Endothelial cell of hepatic sinusoid (primary cell): Measurements from ENCODE around the gene INPP5E.
"Not testable (repeated sequence)": the region's sequence is repeated elsewhere in the genome, so short reads cannot be mapped to it uniquely, and the experiment has no call there.

Experiments
- in situ Hi-C: cut with HindIII; loops from 2 replicates; pipeline ENCODE4 v1.10.0; 2017; ENCODE audit warnings: low sequenced_read_pairs

Gene INPP5E

DNA sequence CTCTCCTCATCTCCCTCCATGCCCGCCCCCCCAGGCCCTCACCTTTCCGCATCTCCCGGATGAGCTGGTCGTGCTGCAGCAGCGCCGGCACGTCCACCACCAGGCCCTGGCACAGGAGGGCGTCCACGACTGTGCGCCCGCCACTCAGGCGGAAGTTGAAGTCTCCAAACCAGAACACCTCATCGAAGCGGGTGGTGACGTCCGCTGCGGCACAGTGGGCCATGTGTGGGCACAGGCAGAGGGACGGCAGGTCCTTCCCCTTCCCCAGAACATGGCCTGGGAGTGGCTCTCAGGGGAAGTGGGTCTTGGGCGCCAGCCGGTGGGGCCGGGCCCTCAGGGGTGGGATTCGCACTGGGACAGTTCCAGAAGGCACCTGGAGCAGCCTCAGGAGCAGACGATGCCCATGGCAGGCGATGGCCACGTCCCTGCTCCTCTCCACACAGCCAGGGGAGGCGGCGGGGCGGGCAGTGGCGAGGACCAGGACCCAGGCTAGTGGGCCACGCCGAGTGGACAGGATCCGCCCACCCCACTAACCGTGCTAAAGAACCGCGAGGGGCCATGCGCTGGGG lies 7.8 kb downstream of the INPP5E start:
- in situ Hi-C loops = no loop called here

DNA sequence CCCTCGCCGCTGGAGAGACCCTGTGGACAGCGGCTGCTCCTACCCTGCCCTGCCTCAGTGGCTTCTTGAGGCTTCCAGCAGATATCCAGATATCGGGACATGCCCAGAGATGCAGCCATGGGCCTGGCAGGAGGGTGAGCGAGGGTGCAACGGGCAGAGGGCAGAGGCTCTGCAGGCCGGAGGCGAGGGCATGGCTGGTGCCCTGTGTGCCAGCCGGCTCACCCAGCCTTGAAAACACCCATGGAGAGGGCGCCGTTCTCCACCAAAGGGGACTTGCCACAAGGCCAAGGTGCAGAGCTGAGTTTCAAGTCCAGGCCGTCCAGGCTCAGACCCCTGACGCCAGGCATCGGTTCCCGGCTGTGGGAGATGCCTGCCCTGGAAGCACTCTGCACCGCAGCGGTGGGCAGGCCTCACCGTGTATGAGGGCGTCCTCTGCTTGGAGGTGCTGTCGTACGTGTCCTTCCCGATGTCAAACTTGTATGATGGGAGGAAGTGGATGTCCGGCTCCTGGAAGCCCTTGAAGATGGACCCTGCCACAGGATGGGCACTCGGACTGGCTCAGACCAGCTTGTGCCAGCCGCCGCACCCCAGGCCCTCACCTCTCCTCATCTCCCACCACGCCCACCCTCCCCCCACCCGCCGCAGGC lies 8.9 kb downstream of the INPP5E start:
- in situ Hi-C loops = no loop called here

DNA sequence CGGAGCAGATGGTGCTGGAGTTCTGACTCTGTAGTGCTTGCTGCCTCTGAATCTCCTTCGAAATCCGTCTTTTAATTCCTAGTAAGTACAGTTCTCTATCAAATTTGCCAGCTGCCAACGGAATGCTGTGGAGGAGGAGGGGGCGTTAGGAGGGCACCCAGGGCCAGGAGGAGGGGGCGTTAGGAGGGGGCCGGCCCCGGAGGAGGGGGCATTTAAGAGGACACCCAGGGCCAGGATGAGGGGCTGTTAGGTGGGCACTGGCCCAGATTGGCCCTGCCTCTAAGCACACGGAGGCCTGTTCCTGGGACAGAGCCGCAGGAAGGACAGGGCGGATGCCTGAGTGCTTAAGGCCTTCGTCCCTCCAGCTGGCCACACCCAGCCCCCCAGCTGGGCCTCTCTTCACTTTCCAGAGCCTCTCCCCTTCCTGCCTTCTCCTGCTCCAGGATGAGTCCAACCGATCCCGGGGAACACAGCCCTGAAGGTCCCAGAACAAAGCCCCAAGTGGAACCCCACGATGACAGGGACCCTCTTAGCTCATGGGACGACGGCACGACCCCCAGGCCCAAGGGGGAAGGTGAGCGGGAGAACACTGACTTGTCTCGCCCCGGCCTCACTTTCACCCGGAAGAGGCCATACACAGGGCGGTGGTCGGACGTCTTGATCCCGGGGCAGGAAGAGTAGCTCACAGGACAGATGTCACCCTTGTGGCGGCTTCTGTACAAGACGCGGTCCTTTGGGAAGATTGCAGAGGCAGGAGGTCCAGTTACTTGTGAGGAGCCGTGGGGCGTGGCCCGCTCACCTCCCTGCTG lies 9.8 kb downstream of the INPP5E start:
- in situ Hi-C loops = no loop called here

DNA sequence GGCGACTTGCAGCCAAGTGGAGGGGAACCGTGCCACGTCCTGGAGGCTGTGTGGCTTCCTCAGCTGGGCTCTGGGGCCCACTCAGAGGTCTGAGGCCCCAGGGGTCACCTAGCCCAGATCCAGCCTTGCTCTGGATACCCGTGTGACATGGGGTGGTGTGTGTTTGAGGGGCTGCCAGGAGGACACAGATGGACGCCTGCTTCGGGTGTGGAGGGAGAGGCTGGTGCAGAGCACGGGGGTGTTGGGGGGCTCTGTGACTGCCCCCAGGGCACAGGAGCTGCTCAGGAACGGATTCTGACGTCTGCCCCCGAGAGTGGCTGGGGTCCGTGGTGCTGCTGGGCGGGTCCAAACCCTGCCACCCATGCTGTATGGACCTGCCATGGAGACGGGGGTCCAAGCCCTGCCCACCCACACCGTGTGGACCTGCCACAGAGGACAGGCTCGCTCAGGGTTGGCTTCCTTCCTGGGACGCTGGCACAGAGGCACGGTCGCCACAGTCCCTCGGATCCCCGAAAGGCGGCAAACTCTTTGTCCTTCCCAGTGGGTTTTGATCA lies 10.5 kb downstream of the INPP5E start:
- in situ Hi-C loops = no loop called here

DNA sequence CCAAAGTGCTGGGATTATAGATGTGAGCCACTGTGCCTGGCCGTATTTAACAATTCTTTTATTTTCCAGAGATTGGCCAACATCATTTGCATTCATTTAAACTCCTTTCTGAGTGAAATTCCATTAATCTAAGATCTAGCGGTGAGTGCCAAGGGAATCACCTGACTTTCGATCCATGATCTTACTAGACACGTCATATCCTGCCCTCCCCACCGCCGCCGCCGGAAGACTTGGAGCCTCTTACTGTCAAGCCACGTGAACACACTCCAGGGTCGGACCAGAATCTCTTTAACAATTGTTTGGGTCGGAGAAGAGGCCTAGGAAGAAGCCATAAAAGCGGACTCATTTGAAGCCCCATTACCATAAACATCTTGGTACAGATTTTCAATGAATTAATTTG lies 12.9 kb downstream of the INPP5E start:
- in situ Hi-C loops = no loop called here

DNA sequence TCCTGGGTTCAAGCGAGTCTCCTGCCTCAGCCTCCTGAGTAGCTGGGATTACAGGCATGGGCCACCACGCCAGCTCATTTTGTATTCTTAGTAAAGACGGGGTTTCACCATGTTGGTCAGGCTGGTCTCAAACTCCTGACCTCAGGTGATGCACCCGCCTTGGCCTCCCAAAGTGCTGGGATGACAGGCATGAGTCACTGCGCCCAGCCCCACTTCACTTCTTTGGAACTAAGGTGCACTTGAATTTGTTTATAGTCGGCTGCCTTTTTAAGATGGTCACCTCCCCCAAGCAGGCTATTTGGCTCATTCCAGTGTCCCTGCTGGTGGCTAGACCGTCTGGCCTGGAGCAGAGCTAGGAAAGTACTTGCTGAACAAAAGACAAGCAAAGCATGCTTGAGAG lies 14.3 kb downstream of the INPP5E start:
- in situ Hi-C loops = not testable (repeated sequence)

DNA sequence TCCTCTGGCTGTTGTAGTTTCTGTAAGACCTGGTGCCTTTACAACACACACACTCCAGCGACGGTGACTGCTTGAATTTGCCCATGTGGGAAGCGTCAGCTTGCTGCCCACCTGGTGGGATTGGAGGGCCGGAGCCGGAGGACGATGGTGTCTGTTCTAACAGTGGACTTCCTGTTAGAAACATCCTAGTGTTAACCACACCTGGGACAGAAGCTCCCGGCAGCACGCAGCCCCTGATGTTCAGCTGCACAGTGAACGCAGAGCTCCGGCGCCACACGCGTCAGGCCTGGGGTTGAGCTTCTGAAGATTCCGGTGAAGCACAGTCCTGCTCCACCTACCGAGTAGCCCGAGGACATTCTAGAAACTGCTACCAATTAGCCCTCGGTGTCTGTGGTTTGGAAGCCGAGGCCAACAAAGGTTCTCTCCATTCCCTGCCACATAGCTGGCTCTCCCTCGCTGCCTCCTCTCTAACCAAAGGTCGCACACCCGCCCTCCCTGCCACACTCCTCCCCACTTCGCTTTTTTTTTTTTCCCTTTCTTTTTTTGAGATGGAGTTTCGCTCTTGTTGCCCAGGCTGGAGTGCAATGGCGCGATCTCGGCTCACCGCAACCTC lies 14.8 kb downstream of the INPP5E start:
- in situ Hi-C loops = no loop called here

DNA sequence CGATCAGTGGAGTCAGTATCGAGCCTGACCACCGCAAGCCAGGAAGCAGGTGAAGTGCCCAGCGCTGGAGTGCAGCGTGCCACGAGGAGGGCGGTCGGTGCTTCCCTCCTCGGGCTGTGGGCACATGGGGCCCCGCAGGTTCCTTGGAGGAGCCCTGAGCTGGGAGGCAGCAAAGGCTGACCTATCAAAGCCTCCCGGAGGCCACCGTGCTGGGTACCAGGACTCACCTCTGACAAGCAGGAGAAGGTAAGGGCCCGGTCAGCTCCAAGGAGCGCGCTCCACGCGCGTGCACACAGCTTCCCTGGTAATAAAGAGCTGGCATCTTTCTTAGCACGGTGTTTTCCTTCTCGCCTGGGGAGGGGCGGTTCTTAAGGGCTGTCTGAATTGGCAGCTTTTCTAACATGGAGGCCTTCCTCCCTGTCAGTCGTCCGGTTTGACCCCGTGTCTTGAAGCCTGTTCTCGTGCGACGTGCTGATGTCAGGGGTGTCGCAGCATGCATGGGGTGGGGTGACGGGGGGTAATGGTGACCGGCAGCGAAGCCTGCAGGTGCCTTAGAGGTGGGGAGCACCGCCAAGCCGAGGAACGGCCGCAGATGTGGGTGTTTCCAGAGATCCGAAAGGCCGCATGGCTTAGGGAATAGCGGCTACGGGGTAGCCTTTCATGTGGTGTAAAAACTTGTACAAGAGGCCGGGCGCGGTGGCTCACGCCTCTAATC lies 16.1 kb downstream of the INPP5E start:
- in situ Hi-C loops = no loop called here

DNA sequence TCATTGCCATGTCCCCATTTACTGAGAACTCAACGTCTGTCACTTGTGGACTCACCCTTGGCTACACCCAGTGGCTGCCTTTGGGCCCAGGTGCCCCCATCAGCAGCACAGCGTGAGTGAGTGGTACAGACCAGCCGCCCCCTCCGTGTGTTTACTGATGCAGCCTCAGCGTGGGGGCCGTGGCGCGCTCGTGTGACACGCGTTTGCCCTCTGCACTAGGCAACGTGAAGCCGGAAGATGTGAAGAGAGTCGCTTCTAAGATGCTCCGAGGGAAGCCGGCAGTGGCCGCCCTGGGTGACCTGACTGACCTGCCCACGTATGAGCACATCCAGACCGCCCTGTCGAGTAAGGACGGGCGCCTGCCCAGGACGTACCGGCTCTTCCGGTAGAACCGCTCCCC lies 16.8 kb downstream of the INPP5E start:
- in situ Hi-C loops = no loop called here

DNA sequence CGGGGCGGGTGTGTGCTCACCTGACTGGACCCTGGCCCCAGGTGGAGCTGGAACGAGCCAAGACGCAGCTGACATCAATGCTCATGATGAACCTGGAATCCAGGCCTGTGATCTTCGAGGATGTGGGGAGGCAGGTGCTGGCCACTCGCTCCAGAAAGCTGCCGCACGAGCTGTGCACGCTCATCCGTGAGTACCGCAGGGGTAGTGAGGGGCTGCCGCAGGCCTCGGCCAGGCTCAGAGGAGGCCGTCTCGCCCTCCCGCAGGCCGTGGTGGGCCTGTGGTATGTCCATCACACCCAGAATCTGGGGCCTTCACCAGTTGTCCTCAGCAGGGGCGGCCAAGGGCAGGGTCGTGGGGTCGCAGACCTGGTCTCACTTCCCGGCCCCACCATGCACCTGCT lies 17.9 kb downstream of the INPP5E start:
- in situ Hi-C loops = no loop called here

DNA sequence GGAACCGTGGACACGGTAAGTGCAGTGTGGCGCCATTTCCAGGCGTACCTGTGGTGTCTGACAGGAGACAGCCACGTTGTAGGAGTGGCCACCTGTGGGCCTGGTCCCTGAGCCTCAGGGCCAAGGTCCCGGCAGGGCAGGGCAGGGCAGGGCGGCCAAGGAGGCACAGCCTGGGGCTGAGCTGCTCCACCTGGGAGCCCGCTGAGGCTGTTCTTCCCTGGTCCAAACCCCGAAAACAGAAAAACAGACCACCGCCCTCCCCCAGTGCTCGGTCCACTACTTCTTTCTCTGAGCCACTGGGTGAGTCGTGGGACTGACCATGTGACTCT lies 20.6 kb downstream of the INPP5E start:
- in situ Hi-C loops = no loop called here

DNA sequence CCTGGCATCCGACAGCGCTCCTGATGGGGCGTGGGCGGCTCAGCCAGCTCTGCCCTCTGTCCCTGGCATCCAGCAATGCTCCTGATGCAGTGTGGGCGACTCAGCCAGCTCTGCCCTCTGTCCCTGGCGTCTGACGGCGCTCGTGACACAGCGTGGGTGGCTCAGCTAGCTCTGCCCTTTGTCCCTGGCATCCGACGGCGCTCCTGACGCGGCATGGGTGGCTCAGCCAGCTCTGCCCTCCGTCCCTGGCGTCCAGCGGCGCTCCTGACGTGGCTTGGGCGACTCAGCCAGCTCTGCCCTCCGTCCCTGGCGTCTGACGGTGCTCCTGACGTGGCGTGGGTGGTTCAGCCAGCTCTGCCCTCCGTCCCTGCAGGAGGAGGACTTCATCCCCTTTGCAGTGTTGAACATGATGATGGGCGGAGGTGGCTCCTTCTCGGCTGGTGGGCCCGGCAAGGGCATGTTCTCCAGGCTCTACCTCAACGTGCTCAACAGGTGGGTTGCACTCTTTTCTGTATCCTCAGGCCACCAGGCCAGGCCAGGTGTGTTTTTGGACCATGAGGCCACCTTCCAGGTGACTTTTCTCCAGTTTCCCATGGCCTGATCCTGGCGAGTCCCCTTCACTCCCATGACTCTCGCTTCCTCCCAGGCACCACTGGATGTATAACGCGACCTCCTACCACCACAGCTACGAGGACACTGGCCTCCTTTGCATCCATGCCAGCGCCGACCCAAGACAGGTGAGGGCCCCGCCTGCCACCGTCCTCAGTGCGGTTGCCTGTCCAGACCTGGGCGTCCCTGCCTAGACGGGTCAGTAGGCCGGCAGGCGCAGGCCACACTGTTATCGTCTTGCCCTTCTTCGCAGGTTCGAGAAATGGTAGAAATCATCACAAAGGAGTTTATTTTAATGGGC lies 21.2 kb downstream of the INPP5E start:
- in situ Hi-C loops = no loop called here

DNA sequence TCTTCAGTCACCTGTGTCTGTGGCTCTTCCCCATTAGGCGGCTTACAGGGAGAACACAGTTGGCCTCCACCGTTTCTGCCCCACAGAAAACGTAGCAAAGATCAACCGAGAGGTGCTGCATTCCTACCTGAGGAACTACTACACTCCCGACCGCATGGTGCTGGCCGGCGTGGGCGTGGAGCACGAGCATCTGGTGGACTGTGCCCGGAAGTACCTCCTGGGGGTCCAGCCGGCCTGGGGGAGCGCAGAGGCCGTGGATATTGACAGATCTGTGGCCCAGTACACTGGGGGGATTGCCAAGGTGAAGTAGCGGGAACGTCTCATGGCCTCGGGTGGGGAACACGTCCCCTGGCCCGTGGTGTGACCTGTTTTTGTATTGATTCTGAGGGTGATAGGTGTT lies 22.7 kb downstream of the INPP5E start:
- in situ Hi-C loops = no loop called here

DNA sequence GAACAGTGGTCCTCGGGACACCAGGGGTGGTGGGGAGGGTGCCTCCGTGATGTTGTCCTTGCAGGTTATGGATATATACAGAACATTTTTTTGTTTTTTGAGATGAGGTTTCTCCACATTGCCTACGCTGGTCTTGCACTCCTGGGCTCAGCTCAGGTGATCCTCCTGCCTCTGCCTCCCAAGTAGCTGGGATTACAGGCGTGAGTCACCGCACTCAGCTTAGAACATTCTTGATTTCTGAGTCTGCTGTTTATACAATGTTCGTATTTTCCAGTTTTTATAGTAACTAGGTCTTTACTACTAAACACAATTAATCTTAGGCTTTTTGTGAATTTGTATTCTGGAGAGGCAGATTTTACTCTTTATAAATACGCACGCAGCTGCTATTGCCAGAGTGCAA lies 23.2 kb downstream of the INPP5E start:
- in situ Hi-C loops = no loop called here

DNA sequence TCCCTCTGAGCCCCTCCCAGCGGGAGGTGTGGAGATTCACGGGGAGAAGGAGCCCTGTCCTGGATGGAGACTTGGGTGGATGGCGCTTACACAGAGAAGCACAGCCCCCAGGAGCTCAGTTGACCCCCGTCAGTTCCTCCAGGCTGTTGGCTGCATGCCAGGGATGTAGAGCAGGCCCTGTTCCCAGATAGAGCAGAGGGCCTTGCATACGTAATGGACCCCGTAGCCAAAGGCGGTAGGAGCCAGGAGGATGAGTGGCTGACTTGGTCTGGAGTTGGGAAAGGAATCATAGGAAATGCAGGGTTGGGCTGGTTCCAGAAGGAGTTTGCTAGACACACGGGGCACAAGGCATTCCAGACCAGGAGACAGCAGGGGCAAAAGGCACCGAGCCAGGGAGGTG lies 26.7 kb downstream of the INPP5E start:
- in situ Hi-C loops = no loop called here

DNA sequence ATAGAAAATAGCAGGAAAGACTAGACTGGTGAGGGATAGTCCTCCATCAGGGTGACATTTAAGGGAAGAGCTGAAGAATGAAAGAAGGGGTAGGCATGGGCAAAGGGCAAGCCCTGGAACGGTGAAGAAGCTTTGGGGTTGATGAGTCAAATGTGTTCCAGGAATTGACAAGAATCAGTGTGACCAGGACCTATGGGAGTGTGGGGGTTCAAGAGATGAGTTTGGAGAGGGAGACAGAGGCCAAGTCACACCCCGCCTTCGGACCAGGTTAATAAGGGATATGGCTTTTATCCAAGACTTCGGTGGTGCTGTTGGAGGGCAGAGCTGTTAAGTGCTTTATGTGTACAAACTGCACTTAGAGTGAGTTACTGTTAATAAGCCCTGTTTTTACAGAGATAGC lies 28.3 kb downstream of the INPP5E start:
- in situ Hi-C loops = no loop called here

DNA sequence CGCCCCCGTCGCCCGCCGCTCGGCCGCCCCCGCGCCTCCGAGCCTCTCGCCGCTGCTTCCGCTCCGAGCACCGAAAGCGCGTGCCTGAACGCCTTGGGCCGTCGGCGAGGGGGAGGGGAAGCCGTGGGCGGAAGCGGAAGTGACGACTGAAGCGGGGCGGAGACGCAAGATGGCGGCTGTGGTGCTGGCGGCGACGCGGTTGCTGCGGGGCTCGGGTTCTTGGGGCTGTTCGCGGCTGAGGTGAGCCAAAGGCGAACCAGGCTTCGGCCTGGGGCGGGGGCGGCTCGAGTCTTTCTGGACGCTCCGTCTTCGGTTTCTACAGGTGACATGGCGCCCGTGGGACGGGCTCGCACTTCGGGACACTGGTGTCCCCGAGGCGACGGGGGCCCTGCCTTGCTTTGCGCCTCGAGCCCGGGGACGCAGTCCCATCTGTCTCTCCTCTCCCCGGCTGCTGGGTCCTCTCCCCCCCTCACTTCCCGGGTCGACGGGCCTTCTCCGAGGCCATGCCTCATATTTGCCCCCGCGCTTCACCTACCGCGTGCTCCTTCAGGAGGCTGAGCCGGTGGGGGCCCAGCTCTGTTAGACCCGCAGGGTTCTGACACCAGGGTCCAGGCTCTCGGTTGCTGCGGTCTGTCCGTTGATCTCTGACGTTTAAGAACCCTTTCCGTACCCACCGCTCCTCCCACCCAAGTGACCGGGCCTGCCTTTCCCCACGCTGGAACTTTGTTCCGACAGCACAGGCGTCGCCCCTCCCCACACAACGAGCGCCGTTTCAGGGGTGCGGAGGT lies 29.0 kb downstream of the INPP5E start, which contains the start of the genes ENTR1 and PMPCA:
ENTR1 (minus strand) TSS at position 115 of the 788 bp plus-strand sequence. CDS start 217 bp downstream, outside the sequence.
PMPCA (plus strand) TSS at position 159 of the 788 bp plus-strand sequence; CDS start at position 170, 11 bp downstream.
- in situ Hi-C loops = no loop called here

DNA sequence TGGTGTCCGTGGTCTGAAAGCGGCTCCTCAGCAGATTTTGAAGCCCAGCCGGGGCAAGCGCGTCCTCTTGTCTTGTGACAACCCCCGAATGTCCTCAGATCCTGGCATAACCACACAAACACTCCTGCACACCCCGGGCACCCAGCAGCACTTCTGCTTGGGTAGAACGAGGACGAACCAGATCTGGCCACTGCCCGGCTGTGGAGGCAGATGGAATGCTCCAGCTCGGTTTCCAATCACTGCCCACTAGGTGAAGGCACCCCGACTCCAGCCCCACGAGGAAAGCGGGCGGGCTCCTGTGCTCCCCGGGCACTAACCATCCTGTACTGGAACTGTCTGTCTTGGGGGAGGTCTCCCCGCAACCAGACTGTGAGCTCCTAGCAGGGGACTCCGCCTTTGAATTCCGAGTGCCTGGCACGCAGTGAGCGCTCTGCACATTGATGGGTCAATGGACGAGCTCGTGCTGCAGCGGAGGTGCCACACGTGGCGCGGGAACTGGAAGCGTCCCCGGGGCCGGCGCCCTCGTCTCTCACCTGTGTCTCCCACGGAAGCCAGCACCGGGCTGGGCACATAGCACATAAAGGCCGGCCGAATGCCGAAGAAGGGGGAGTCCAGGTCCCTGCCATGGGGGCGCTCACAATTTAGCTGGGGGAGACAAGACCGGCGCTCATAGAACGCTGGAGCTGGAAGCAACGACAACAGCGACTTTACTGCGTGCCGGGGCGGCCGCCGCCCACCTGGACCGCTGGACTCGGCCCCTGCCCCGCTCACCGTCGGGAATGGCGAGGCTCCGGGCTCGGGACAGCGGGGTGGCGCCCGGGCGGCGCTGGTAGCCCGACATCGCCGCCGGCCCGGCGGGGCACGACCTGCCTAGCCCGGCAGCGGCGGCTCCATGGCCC lies 29.8 kb downstream of the INPP5E start:
- in situ Hi-C loops = no loop called here
